OCI-LY7 (cell line): ENCODE measurements around the gene PEX14. TPM values are rescaled to one million over a fixed set of nuclear protein-coding genes. Genes with fewer than 3 reads are reported as not detected.

ENCODE experiments used
- BruUV-seq: library from RNA; stranded (reverse); fragments of 400-500 nt; replicated peaks from 2 replicates; lab custom pipeline; 2021; lab: Mats Ljungman, UMichigan
- CTCF ChIA-PET: fragments of 300-600 bp; sonication (Branson Sonifier 250); formaldehyde crosslinking; loops from one replicate; lab custom pipeline; 2022; ENCODE audit warnings: antibody characterized with exemption; ENCODE audit not compliant: unreplicated experiment; lab: Charles Lee
- POLR2A ChIA-PET: fragments of 300-600 bp; sonication (Branson Sonifier 250); formaldehyde crosslinking; loops from one replicate; lab custom pipeline; 2022; ENCODE audit warnings: antibody characterized with exemption; lab: Charles Lee
- DNase-seq: peaks from one replicate; pipeline ENCODE4 v3.0.0-alpha.2; 2015; ENCODE audit warnings: low spot score
- H2AFZ ChIP-seq: fragments of 200-600 bp; sonication (generic), shearing (Covaris generic); 2 replicates; pipeline ENCODE4 v1.6.1; 2014; ENCODE audit warnings: mild to moderate bottlenecking, antibody characterized with exemption, low read length, moderate library complexity
- H3K27ac ChIP-seq: fragments of 200-600 bp; sonication (generic); 2 replicates; pipeline ENCODE4 v1.5.1; 2014; ENCODE audit warnings: mixed run types, low read depth, mild to moderate bottlenecking, moderate library complexity, low read length, inconsistent platforms; ENCODE audit not compliant: poor library complexity, severe bottlenecking
- H3K36me3 ChIP-seq: fragments of 200-600 bp; sonication (generic); 2 replicates; pipeline ENCODE4 v1.6.1; 2014; ENCODE audit warnings: mild to moderate bottlenecking, antibody characterized with exemption, low read length, moderate library complexity, mixed read lengths; ENCODE audit not compliant: insufficient read depth
- H3K4me1 ChIP-seq: fragments of 200-600 bp; sonication (generic); 2 replicates; pipeline ENCODE4 v1.5.1; 2014; ENCODE audit warnings: mild to moderate bottlenecking, low read length; ENCODE audit not compliant: insufficient read depth, poor library complexity, severe bottlenecking
- H3K4me2 ChIP-seq: fragments of 200-600 bp; sonication (generic); 2 replicates; pipeline ENCODE4 v1.6.1; 2014; ENCODE audit warnings: mild to moderate bottlenecking, low read length
- H3K4me3 ChIP-seq: fragments of 200-600 bp; sonication (generic); 2 replicates; pipeline ENCODE4 v1.5.1; 2014; ENCODE audit warnings: mild to moderate bottlenecking, low read depth, low read length; ENCODE audit not compliant: poor library complexity, severe bottlenecking
- H3K79me2 ChIP-seq: fragments of 200-600 bp; sonication (generic); 2 replicates; pipeline ENCODE4 v1.6.1; 2016; ENCODE audit warnings: low read depth, mild to moderate bottlenecking, low read length, moderate library complexity, mixed read lengths; ENCODE audit not compliant: insufficient read depth
- H3K9me2 ChIP-seq: fragments of 200-600 bp; sonication (generic); 2 replicates; pipeline ENCODE4 v1.6.1; 2016; ENCODE audit warnings: mild to moderate bottlenecking, low read length, mixed read lengths; ENCODE audit not compliant: insufficient read depth
- H3K9me3 ChIP-seq: fragments of 200-600 bp; sonication (generic); 2 replicates; pipeline ENCODE4 v1.6.1; 2014; ENCODE audit warnings: mild to moderate bottlenecking, mixed run types, low read length, mixed read lengths
- H4K20me1 ChIP-seq: fragments of 200-600 bp; sonication (generic); 2 replicates; pipeline ENCODE4 v1.6.1; 2014; ENCODE audit warnings: mild to moderate bottlenecking, antibody characterized with exemption, low read length, moderate library complexity, mixed read lengths; ENCODE audit not compliant: insufficient read depth
- EZH2phosphoT487 ChIP-seq: fragments of 200-600 bp; sonication (generic); IDR thresholded peaks from 2 replicates; pipeline ENCODE4 v1.6.1; 2018; ENCODE audit warnings: low read depth, borderline replicate concordance, mild to moderate bottlenecking, mixed run types, antibody characterized with exemption, low read length, moderate library complexity, mixed read lengths
- intact Hi-C: fragments of 100-400 bp; cut with micrococcal nuclease; formaldehyde crosslinking; loops from one replicate; pipeline ENCODE4 v1.10.0; 2022; ENCODE audit not compliant: unreplicated experiment
- total RNA-seq, 2 experiments: library from RNA; depleted of rRNA in 1 of 2; stranded (reverse); fragments of >200 nt in 1 of 2; shearing (Covaris generic) in 1 of 2; gene quantifications; 2 replicates each; pipeline ENCODE4 v1.2.3, GENCODE V29; 2014 to 2022
- TF ChIP-seq, protein P1 (sequence below): fragments of 200-600 bp; sonication (generic); conservative IDR thresholded peaks from 2 replicates; pipeline ENCODE4 v1.5.1; 2014; ENCODE audit warnings: mild to moderate bottlenecking, antibody characterized with exemption, low read length, moderate library complexity, mixed read lengths

The PEX14 gene
- total RNA-seq, 2 experiments from 2014 or later: 14.6 to 24.3 TPM

DNA sequence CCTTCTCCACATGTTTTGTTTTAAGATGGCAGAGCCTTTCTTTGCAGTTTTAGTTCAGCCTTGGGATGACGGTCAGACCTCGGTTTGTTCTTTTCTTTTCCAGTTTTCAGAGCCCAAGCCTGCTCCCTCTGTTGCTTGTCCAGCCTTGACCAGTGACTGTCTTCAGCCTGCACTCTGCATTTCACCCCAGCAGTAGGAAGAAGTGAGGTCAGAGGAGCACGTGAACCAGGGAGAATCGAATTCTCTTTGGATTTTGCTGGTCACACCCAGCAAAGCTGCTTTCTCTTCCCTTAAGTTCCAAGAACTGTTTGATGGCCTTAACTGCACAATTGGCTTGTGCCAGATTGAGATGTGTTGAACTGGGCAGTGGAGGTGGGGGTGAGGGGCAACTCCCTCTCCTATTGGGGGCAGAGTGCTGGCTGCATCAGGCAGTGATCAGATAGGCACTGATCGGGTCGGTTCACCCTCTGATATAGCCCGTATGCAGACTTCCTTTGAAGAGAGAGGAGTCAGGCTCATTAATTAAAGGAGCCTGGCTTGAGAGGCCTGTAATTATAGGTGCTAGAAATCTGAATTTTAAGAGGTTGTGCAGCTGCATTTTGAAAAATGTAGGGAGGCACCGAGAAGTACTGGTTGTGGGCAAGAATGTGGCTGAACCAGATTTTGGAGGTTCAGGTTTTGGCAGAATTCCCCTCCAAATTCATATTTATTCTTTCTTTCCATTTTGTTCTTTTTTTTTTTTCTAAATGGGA lies 42.4 kb downstream of the PEX14 start:
- H3K79me2 ChIP-seq: peaks cover 6% of the 10 kb centered on the region; the same call in 1 of the 2 replicates
- POLR2A ChIA-PET: no interaction called here
- BruUV-seq: no TSS peak
- no peak overlapping the region for H3K27ac ChIP-seq
- TF ChIP-seq, protein P1, sequence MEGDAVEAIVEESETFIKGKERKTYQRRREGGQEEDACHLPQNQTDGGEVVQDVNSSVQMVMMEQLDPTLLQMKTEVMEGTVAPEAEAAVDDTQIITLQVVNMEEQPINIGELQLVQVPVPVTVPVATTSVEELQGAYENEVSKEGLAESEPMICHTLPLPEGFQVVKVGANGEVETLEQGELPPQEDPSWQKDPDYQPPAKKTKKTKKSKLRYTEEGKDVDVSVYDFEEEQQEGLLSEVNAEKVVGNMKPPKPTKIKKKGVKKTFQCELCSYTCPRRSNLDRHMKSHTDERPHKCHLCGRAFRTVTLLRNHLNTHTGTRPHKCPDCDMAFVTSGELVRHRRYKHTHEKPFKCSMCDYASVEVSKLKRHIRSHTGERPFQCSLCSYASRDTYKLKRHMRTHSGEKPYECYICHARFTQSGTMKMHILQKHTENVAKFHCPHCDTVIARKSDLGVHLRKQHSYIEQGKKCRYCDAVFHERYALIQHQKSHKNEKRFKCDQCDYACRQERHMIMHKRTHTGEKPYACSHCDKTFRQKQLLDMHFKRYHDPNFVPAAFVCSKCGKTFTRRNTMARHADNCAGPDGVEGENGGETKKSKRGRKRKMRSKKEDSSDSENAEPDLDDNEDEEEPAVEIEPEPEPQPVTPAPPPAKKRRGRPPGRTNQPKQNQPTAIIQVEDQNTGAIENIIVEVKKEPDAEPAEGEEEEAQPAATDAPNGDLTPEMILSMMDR: no peak
- TF ChIP-seq EZH2phosphoT487: no peak
- intact Hi-C loops: no loop called here
- CTCF ChIA-PET: no interaction called here
- H3K9me3 ChIP-seq: no peaks in the 10 kb centered on the region
- no peak for DNase-seq
- no peak overlapping the region for H3K4me2 ChIP-seq
- no peaks in the 10 kb centered on the region for H3K4me1 ChIP-seq
- no peak overlapping the region for H3K4me3 ChIP-seq
- no peak overlapping the region for H2AFZ ChIP-seq
- H4K20me1 ChIP-seq: peaks cover 16% of the 10 kb centered on the region; the same call in 1 of the 2 replicates
- no peaks in the 10 kb centered on the region for H3K9me2 ChIP-seq
- no peaks in the 10 kb centered on the region; the same call in 1 of the 2 replicates for H3K36me3 ChIP-seq

DNA sequence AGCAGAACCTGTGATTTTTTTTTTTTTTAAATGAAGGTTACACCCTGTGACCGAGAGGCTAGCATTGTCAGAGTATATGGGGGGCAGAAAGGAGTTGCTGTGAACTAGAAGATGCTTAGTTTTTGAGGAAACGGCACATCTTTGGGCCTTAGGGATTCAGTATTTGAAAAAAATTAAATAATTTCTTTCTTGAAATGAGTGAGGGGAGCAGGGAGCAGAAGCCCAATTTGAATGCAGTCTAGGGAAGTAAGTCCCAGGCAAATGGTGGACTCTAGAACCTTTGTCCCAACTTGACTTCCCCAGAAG lies 42.9 kb downstream of the PEX14 start:
- H3K4me2 ChIP-seq: no peak overlapping the region
- no peak overlapping the region for H3K4me3 ChIP-seq
- peaks cover 16% of the 10 kb centered on the region; the same call in 1 of the 2 replicates for H4K20me1 ChIP-seq
- no peak overlapping the region for H2AFZ ChIP-seq
- intact Hi-C loops: no loop called here
- H3K9me2 ChIP-seq: no peaks in the 10 kb centered on the region
- ChIA-PET POLR2A (no interaction called here), CTCF (no interaction called here)
- no peak for DNase-seq
- H3K4me1 ChIP-seq: no peaks in the 10 kb centered on the region
- H3K9me3 ChIP-seq: no peaks in the 10 kb centered on the region
- no peaks in the 10 kb centered on the region; the same call in 1 of the 2 replicates for H3K36me3 ChIP-seq
- no TSS peak for BruUV-seq
- H3K79me2 ChIP-seq: peaks cover 6% of the 10 kb centered on the region; the same call in 1 of the 2 replicates
- no peak for TF ChIP-seq EZH2phosphoT487
- TF ChIP-seq, protein P1: no peak
- no peak overlapping the region for H3K27ac ChIP-seq

GRCh38 chr1:10519016-10519417 lies 44.3 kb downstream of the PEX14 start:
- no peak overlapping the region for H2AFZ ChIP-seq
- ChIA-PET CTCF (no interaction called here), POLR2A (no interaction called here)
- no peak for DNase-seq
- no peak overlapping the region for H3K4me2 ChIP-seq
- TF ChIP-seq, protein P1: no peak
- no peaks in the 10 kb centered on the region; the same call in 1 of the 2 replicates for H3K36me3 ChIP-seq
- H3K4me1 ChIP-seq: no peaks in the 10 kb centered on the region
- H3K9me3 ChIP-seq: no peaks in the 10 kb centered on the region
- H3K4me3 ChIP-seq: no peak overlapping the region
- H3K27ac ChIP-seq: no peak overlapping the region
- no TSS peak for BruUV-seq
- H3K9me2 ChIP-seq: no peaks in the 10 kb centered on the region
- peaks cover 6% of the 10 kb centered on the region; the same call in 1 of the 2 replicates for H3K79me2 ChIP-seq
- peaks cover 16% of the 10 kb centered on the region; the same call in 1 of the 2 replicates for H4K20me1 ChIP-seq
- intact Hi-C loops: no loop called here
